Posterior vena cava (tissue), 2 donors: Measurements from ENCODE around the gene FAF1. TPM values are rescaled to one million over a fixed set of nuclear protein-coding genes. Genes with fewer than 3 reads are reported as not detected.
"Not testable (repeated sequence)": the region's sequence is repeated elsewhere in the genome, so short reads cannot be mapped to it uniquely, and the experiment has no call there.

Experiments
- DNase-seq: peaks from one replicate; pipeline ENCODE4 v3.0.0-alpha.2; 2020; ENCODE audit warnings: low spot score
- intact Hi-C, 2 donors: fragments of 100-400 bp; cut with DNase I; formaldehyde crosslinking; loops; one replicate each; pipeline versions ENCODE4 v1.14.1 to v1.14.2; 2022 to 2023
- total RNA-seq, 2 donors: library from RNA; stranded (reverse); fragmentation: NEBNext Ultra II Directional; extraction: Animal tissue kit (Norgen Biotek cat#: 25700); gene quantifications; one replicate each; pipeline ENCODE4 v1.2.1, GENCODE V29; 2021
- donor health status: DM: yes; HTN: yes; CAD: no.
- donor health status: DM: yes; HTN: yes; CAD: no.

FAF1 gene
- total RNA-seq, 2 donors from 2014 or later: 55.3 to 64.2 TPM

GRCh38 chr1:50562106-50562505 lies 398.0 kb downstream of the FAF1 start:
- intact Hi-C loops: no loop called here
- DNase-seq: no peak

DNA sequence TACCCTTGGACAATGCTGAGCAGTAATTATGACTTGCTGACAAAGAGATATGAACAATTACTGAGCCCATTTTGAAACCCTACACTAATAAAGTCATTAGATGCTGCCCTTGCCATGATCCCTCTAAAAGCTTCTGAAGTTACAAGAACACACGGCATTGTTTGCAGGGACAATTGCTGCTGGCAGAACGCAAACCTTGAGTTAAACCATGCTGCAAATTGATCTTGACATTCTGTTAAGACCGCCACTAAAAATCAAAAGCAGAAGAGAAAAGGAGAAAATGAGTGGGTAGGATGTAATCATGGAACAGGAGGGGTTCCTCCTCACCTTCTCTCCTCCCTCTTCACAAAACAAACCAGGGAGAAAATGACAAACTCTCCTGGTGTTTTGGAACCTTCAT lies 400.6 kb downstream of the FAF1 start:
- intact Hi-C loops: no loop called here
- no peak for DNase-seq

DNA sequence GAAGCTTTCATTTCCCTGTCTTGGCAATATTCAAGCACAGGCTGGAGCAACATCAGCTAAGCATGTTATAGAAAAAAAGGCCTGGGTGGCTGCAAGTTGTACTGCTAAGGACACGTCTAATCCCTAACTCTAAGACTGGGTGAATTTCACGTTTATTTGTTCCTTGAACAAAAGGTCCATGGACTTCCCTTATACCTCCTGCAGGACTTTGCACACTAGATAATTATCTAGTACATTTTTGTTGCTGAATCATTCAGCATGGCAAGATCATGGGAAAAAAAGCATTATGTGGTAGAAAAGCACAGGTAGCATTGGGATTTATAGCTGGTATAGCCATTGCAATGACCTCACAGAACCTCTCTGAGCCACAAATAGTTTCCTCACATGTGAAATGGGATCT lies 406.1 kb downstream of the FAF1 start:
- no peak for DNase-seq

GRCh38 chr1:50548243-50548642 lies 411.8 kb downstream of the FAF1 start:
- no peak for DNase-seq

More for the DNA sequence above, 406.1 kb downstream of the FAF1 start:
- intact Hi-C loops: no loop called here

GRCh38 chr1:50542362-50542761 lies 417.7 kb downstream of the FAF1 start:
- intact Hi-C loops: no loop called here
- no peak for DNase-seq

More at GRCh38 chr1:50548243-50548642, 411.8 kb downstream of the FAF1 start:
- intact Hi-C loops: no loop called here

GRCh38 chr1:50538476-50538875 lies 421.6 kb downstream of the FAF1 start:
- DNase-seq: no peak
- intact Hi-C loops: no loop called here

- DNase-seq: no peak
- intact Hi-C loops: no loop called here
These were observed 428.5 kb downstream of the FAF1 start for GRCh38 chr1:50531601-50532000.

- intact Hi-C loops: no loop called here
- no peak for DNase-seq
These were observed 429.0 kb downstream of the FAF1 start for GRCh38 chr1:50531027-50531426.

DNA sequence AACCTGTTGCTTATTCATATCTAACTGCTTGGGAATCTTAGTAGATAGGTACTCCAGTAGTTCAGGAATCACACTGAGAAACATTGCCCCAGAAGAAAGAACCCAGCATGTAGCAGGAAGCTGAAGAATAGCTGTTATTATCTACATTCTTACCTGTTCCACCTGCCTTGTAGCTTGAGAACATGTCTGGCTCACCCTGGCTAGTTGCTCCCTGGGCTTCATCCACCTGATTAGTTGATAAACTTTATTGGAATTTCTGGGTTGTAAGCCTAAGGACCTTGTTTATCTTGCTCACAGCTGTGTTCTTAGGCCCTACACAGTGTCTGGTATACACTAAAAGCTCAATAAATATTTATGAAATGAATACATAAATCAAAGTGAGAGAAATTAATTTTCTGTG lies 430.6 kb downstream of the FAF1 start:
- DNase-seq: no peak
- intact Hi-C loops: no loop called here

GRCh38 chr1:50527987-50528320 lies 432.1 kb downstream of the FAF1 start:
- intact Hi-C loops: not testable (repeated sequence)

GRCh38 chr1:50527249-50527986 lies 432.6 kb downstream of the FAF1 start:
- intact Hi-C loops: no loop called here
- DNase-seq: no peak

More at GRCh38 chr1:50527987-50528320, 432.1 kb downstream of the FAF1 start:
- DNase-seq: not testable (repeated sequence)

GRCh38 chr1:50526431-50526830 lies 433.6 kb downstream of the FAF1 start:
- intact Hi-C loops: no loop called here
- DNase-seq: no peak

DNA sequence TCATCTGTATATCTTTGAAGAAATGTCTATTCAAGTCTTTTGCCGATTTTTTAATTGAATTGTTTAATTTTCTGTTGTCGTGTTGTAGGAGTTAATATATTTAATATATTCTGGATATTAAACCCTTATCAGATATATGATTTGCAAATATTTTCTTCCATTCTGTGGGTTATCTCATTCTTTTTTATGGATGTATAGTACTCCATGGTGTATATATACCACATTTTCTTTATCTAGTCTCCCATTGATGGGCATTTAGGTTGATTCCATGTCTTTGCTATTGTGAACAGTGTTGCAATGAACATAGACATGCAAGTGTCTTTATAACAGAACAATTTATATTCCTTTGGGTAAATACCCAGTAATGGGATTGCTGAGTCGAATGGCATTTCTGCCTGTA lies 436.5 kb downstream of the FAF1 start:
- DNase-seq: no peak

GRCh38 chr1:50522691-50523342 lies 437.2 kb downstream of the FAF1 start:
- intact Hi-C loops: no loop called here
- DNase-seq: no peak

More for the DNA sequence above, 436.5 kb downstream of the FAF1 start:
- intact Hi-C loops: no loop called here

DNA sequence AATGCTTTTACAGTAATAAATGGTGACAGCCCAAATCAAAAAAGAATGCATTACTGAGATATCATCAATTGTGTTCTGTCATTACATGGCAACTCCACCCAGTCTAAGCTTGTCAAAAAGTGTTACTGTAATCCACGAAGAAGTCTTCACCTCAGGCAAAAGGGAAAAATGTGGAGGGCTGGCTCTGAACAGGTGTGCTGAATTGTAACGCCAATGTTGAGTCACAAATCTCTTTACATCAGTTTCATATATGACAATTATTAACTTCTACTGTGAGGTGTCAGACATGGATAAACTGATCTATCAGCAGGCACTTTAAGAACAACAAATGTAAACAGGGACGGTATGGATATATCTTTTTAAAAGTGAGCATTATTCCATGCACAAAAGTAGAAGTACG lies 438.4 kb downstream of the FAF1 start:
- no peak for DNase-seq
- intact Hi-C loops: no loop called here

- intact Hi-C loops: no loop called here
- no peak for DNase-seq
These were observed 442.6 kb downstream of the FAF1 start for GRCh38 chr1:50517488-50517887.

- DNase-seq: no peak
- intact Hi-C loops: no loop called here
These were observed 444.0 kb downstream of the FAF1 start for GRCh38 chr1:50516056-50516455.

DNA sequence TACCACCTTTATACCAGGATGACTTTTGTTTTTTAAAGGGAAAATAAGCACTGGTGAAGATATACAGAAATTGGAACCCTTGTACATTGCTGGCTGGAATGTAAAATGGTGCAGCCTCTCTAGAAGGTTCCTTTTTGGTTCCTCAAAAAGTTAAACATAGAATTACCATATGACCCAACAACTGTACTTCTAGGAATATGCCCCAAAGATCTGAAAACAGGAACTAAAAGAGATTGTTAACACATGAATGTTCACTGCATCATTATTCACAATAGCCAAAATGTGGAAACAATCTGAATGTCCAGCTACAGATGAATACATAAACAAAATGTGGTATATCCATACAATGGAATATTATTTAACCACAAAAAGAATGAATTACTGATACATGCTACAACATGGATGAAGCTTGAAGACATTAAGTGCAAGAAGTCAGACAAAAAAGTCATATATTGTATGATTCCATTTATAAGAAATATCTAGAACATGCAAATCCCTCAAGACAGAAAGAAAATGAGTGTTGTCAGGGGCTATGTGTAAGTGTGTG lies 452.0 kb downstream of the FAF1 start:
- intact Hi-C loops: no loop called here
- no peak for DNase-seq

- intact Hi-C loops: no loop called here
- no peak for DNase-seq
These were observed 454.6 kb downstream of the FAF1 start for GRCh38 chr1:50505427-50505826.

- intact Hi-C loops: no loop called here
- no peak for DNase-seq
These were observed 456.6 kb downstream of the FAF1 start for GRCh38 chr1:50503515-50503914.

DNA sequence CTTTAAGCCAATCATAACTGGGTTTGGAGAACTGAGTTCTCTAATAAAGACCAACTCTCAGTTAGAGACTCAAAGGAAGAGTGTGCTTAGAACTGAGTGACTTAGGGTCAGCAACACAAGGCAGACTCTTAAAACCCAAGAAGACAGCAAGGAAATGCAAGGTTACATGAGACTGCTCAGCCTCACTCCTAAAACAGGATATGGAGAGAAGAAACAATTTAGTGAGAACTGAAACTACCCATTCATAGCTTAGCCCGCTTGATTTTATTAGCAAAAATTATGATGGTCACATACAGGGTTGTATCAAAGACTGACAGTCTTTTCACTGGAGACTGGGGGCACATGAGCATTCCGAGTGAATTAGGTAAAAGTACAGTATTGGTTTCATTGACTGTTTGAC lies 457.9 kb downstream of the FAF1 start:
- DNase-seq: no peak
- intact Hi-C loops: no loop called here
